Measurements from ENCODE around the gene ZNF518B.
"Not testable (repeated sequence)": the region's sequence is repeated elsewhere in the genome, so short reads cannot be mapped to it uniquely, and the experiment has no call there.

Gene ZNF518B

GRCh38 chr4:10455133-10455532 is 2.1 kb downstream of the ZNF518B start:
- DNase-seq: no peak

- DNase-seq: no peak
Measured at GRCh38 chr4:10454726-10455125, 2.5 kb downstream of the ZNF518B start.

GRCh38 chr4:10454121-10454520 is 3.1 kb downstream of the ZNF518B start:
- DNase-seq: no peak

- no peak for DNase-seq
Measured at GRCh38 chr4:10448991-10449390, 8.2 kb downstream of the ZNF518B start.

- DNase-seq: no peak
Measured at GRCh38 chr4:10442976-10443375, 14.2 kb downstream of the ZNF518B start.

GRCh38 chr4:10441512-10441911 is 15.7 kb downstream of the ZNF518B start:
- no peak for DNase-seq

GRCh38 chr4:10438924-10439323 is 18.3 kb downstream of the ZNF518B start:
- DNase-seq: no peak

GRCh38 chr4:10437735-10438134 is 19.5 kb downstream of the ZNF518B start:
- no peak for DNase-seq

- not testable (repeated sequence) for DNase-seq
Measured at GRCh38 chr4:10427680-10428079, 29.5 kb downstream of the ZNF518B start.

- no peak for DNase-seq
Measured at GRCh38 chr4:10421344-10422055, 35.7 kb downstream of the ZNF518B start.

GRCh38 chr4:10417740-10418139 is 39.5 kb downstream of the ZNF518B start:
- DNase-seq: no peak

GRCh38 chr4:10416441-10416840 is 40.8 kb downstream of the ZNF518B start:
- no peak for DNase-seq

GRCh38 chr4:10413177-10413576 is 44.0 kb downstream of the ZNF518B start:
- no peak for DNase-seq

- DNase-seq: no peak
Measured at GRCh38 chr4:10405672-10406071, 51.6 kb downstream of the ZNF518B start.

- no peak for DNase-seq
Measured at GRCh38 chr4:10403633-10404445, 53.4 kb downstream of the ZNF518B start.

GRCh38 chr4:10395971-10396580 is 61.1 kb downstream of the ZNF518B start:
- DNase-seq: no peak
